HG03139 (cell line): ENCODE measurements around the gene HOXA6.

Source experiments
- ATAC-seq: cut with Tn5 transposase; IDR thresholded peaks from one replicate; pipeline ENCODE4 v1.9.1; 2021; ENCODE audit not compliant: unreplicated experiment

Gene HOXA6

GRCh38 chr7:27163288-27164044 is 15.9 kb upstream of the HOXA6 start:
- no peak for ATAC-seq

- no peak for ATAC-seq
These were observed 15.2 kb upstream of the HOXA6 start for GRCh38 chr7:27162561-27163287.

GRCh38 chr7:27161721-27162560 is 14.4 kb upstream of the HOXA6 start:
- ATAC-seq, result no peak

- no peak for ATAC-seq
These were observed 13.7 kb upstream of the HOXA6 start for GRCh38 chr7:27161214-27161720.

GRCh38 chr7:27160546-27161213 is 13.1 kb upstream of the HOXA6 start:
- ATAC-seq, result no peak

GRCh38 chr7:27160145-27160545 is 12.6 kb upstream of the HOXA6 start:
- ATAC-seq, result no peak

- no peak for ATAC-seq
These were observed 11.9 kb upstream of the HOXA6 start for GRCh38 chr7:27159266-27160144.

GRCh38 chr7:27158436-27159265 is 11.1 kb upstream of the HOXA6 start:
- no peak for ATAC-seq

- no peak for ATAC-seq
These were observed 10.3 kb upstream of the HOXA6 start for GRCh38 chr7:27157702-27158431.

- ATAC-seq, result no peak
These were observed 9.5 kb upstream of the HOXA6 start for GRCh38 chr7:27156916-27157701.

- no peak for ATAC-seq
These were observed 8.9 kb upstream of the HOXA6 start, which contains the start of gene HOXA7 for GRCh38 chr7:27156508-27156898. TSS of gene HOXA7 (minus strand) at chr7:27156675. CDS start at chr7:27156545, 130 bp downstream.

GRCh38 chr7:27155816-27156507 is 8.4 kb upstream of the HOXA6 start:
- no peak for ATAC-seq

- no peak for ATAC-seq
These were observed 7.6 kb upstream of the HOXA6 start for GRCh38 chr7:27154901-27155815.

- no peak for ATAC-seq
These were observed 6.8 kb upstream of the HOXA6 start for GRCh38 chr7:27154369-27154768.

- no peak for ATAC-seq
These were observed 6.0 kb upstream of the HOXA6 start for GRCh38 chr7:27153526-27153925.
